Peyer's patch (tissue), 4 donors: ENCODE results near the gene SCML2. TPM values are rescaled to one million over a fixed set of nuclear protein-coding genes. Genes with fewer than 3 reads are reported as not detected.
"Not testable (repeated sequence)": the region's sequence is repeated elsewhere in the genome, so short reads cannot be mapped to it uniquely, and the experiment has no call there.

Experiments used
- DNase-seq, 3 donors: peaks; one replicate each; pipeline ENCODE4 v3.0.0-alpha.2; 2017 to 2019
- H3K27ac ChIP-seq, 4 donors: fragments of 200-600 bp; sonication (generic); one replicate each; pipeline ENCODE4 v1.5.1; 2016 to 2019
- H3K27me3 ChIP-seq, 2 donors: fragments of 200-600 bp; sonication (generic); one replicate each; pipeline ENCODE4 v1.5.1; 2019
- H3K36me3 ChIP-seq, 3 donors: fragments of 200-600 bp; sonication (generic); one replicate each; pipeline ENCODE4 v1.5.1; 2016 to 2019
- H3K4me1 ChIP-seq, 4 donors: fragments of 200-600 bp; sonication (generic); one replicate each; pipeline ENCODE4 v1.5.1; 2016 to 2019
- H3K4me3 ChIP-seq, 4 donors: fragments of 200-600 bp; sonication (generic); 1 replicate in 3 of 4; 2 replicates in 1 of 4; pipeline ENCODE4 v1.5.1; 2016 to 2019; ENCODE audit warnings: mild to moderate bottlenecking in 1 of 4
- H3K9me3 ChIP-seq, 4 donors: fragments of 200-600 bp; sonication (generic); one replicate each; pipeline ENCODE4 v1.5.1; 2016 to 2019; ENCODE audit warnings: mild to moderate bottlenecking in 1 of 4
- CTCF ChIP-seq, 6 experiments: fragments of 450-650 bp in 4 of 6; fragments of 200-600 bp in 2 of 6; sonication (generic) in 1 of 6; IDR thresholded peaks; one replicate each; pipeline ENCODE4 v1.5.1; 2017 to 2019; ENCODE audit warnings: antibody characterized with exemption in 6 of 6, mild to moderate bottlenecking in 3 of 6, moderate library complexity in 1 of 6
- POLR2A ChIP-seq, 2 donors: fragments of 450-650 bp; IDR thresholded peaks; one replicate each; pipeline ENCODE4 v1.5.1; 2017; ENCODE audit warnings: antibody characterized with exemption in 2 of 2, mild to moderate bottlenecking in 2 of 2, moderate library complexity in 2 of 2
- total RNA-seq, 4 donors: library from RNA; depleted of rRNA; stranded (reverse); fragments of >200 nt; gene quantifications; one replicate each; pipeline ENCODE4 v1.1.0, GENCODE V29; 2016

SCML2 gene
- total RNA-seq, 4 donors from 2014 or later: 0.35 to 0.47 (median 0.40) TPM; not detected in 1

- Histone ChIP-seq H3K27ac (no peak overlapping the region), H3K36me3 (no peaks in the 10 kb centered on the region), H3K4me3 (no peak overlapping the region), H3K9me3 (no peaks in the 10 kb centered on the region), H3K4me1 (no peaks in the 10 kb centered on the region), H3K27me3 (no peaks in the 10 kb centered on the region)
- no peak for DNase-seq
- TF ChIP-seq CTCF (IDR thresholded peaks at IDR 0.05): no peak
- TF ChIP-seq POLR2A (IDR thresholded peaks at IDR 0.05): no peak
These were observed 83.2 kb downstream of the SCML2 start for GRCh38 chrX:18271309-18271708.

- H3K36me3 ChIP-seq: no peaks in the 10 kb centered on the region
- no peaks in the 10 kb centered on the region for H3K9me3 ChIP-seq
- no peak overlapping the region for H3K4me3 ChIP-seq
- no peaks in the 10 kb centered on the region for H3K27me3 ChIP-seq
- no peaks in the 10 kb centered on the region for H3K4me1 ChIP-seq
- DNase-seq: no peak
- H3K27ac ChIP-seq: no peak overlapping the region
- TF ChIP-seq CTCF (IDR thresholded peaks at IDR 0.05): no peak
These were observed 99.4 kb downstream of the SCML2 start for GRCh38 chrX:18255059-18255458.

- DNase-seq: no peak
- Histone ChIP-seq H3K9me3 (no peaks in the 10 kb centered on the region), H3K4me3 (no peak overlapping the region), H3K27ac (no peak overlapping the region), H3K27me3 (no peaks in the 10 kb centered on the region), H3K36me3 (no peaks in the 10 kb centered on the region), H3K4me1 (no peaks in the 10 kb centered on the region)
- TF ChIP-seq POLR2A (IDR thresholded peaks at IDR 0.05): no peak
- TF ChIP-seq CTCF (IDR thresholded peaks at IDR 0.05): no peak
These were observed 101.7 kb downstream of the SCML2 start for GRCh38 chrX:18252644-18253359.

- not testable (repeated sequence) for H3K36me3 ChIP-seq, H3K9me3 ChIP-seq, H3K4me1 ChIP-seq, DNase-seq, H3K27me3 ChIP-seq, H3K27ac ChIP-seq, H3K4me3 ChIP-seq
These were observed 124.8 kb downstream of the SCML2 start for GRCh38 chrX:18229646-18230045.

GRCh38 chrX:18228069-18228468 is 126.4 kb downstream of the SCML2 start:
- Histone ChIP-seq H3K27me3 (no peaks in the 10 kb centered on the region), H3K9me3 (no peaks in the 10 kb centered on the region), H3K27ac (no peak overlapping the region), H3K4me1 (no peaks in the 10 kb centered on the region), H3K4me3 (no peak overlapping the region), H3K36me3 (no peaks in the 10 kb centered on the region)
- no peak for DNase-seq
- TF ChIP-seq CTCF (IDR thresholded peaks at IDR 0.05): no peak
- no peak for TF ChIP-seq POLR2A (IDR thresholded peaks at IDR 0.05)

- TF ChIP-seq CTCF (IDR thresholded peaks at IDR 0.05) (no peak), POLR2A (IDR thresholded peaks at IDR 0.05) (no peak)
These were observed 127.0 kb downstream of the SCML2 start for GRCh38 chrX:18227458-18227857.

More at GRCh38 chrX:18227458-18227857, 127.0 kb downstream of the SCML2 start:
- H3K27ac ChIP-seq: no peak overlapping the region
- no peak for DNase-seq
- H3K4me1 ChIP-seq: no peaks in the 10 kb centered on the region
- H3K9me3 ChIP-seq: no peaks in the 10 kb centered on the region
- H3K36me3 ChIP-seq: no peaks in the 10 kb centered on the region
- H3K4me3 ChIP-seq: no peak overlapping the region
- no peaks in the 10 kb centered on the region for H3K27me3 ChIP-seq
